Gastroesophageal sphincter (tissue), 4 donors: Measurements from ENCODE around the gene LZIC. TPM values are rescaled to one million over a fixed set of nuclear protein-coding genes. Genes with fewer than 3 reads are reported as not detected.
A peak's percentile ranks its signal among the peaks of the same experiment; 100 is the strongest.

Source experiments
- ATAC-seq: fragments of 150-250 bp; one replicate; pipeline ENCODE4 v1.9.1; 2016; ENCODE audit warnings: mild to moderate bottlenecking, moderate library complexity
- H3K27ac ChIP-seq, 4 donors: fragments of 200-600 bp; sonication (generic) in 3 of 4; 1 replicate in 3 of 4; 2 replicates in 1 of 4; pipeline ENCODE4 v1.5.1; 2016 to 2019
- H3K27me3 ChIP-seq: fragments of 200-600 bp; sonication (generic); one replicate; pipeline ENCODE4 v1.5.1; 2019
- H3K36me3 ChIP-seq, 2 donors: fragments of 200-600 bp; sonication (generic); one replicate each; pipeline ENCODE4 v1.5.1; 2019; ENCODE audit warnings: control low read depth in 1 of 2
- H3K4me1 ChIP-seq, 3 donors: fragments of 200-600 bp; sonication (generic); 1 replicate in 2 of 3; 2 replicates in 1 of 3; pipeline ENCODE4 v1.5.1; 2016 to 2019; ENCODE audit warnings: control low read depth in 2 of 3
- H3K4me3 ChIP-seq, 2 donors: fragments of 200-600 bp; sonication (generic); one replicate each; pipeline ENCODE4 v1.5.1; 2019; ENCODE audit warnings: mild to moderate bottlenecking in 1 of 2, moderate library complexity in 1 of 2
- H3K9me3 ChIP-seq, 3 donors: fragments of 200-600 bp; sonication (generic); one replicate each; pipeline ENCODE4 v1.5.1; 2017 to 2019; ENCODE audit warnings: control low read depth in 2 of 3
- CTCF ChIP-seq, 4 experiments: fragments of 200-600 bp in 2 of 4; fragments of 450-650 bp in 2 of 4; sonication (generic) in 1 of 4; IDR thresholded peaks; one replicate each; pipeline ENCODE4 v1.5.1; 2017 to 2019; ENCODE audit warnings: antibody characterized with exemption in 4 of 4, mild to moderate bottlenecking in 2 of 4, moderate library complexity in 2 of 4
- EP300 ChIP-seq: sonication (generic); formaldehyde crosslinking; IDR thresholded peaks from one replicate; pipeline ENCODE4 v1.6.1; 2017; ENCODE audit warnings: antibody characterized with exemption, mild to moderate bottlenecking
- POLR2A ChIP-seq, 2 donors: fragments of 450-650 bp; IDR thresholded peaks; one replicate each; pipeline ENCODE4 v1.6.1; 2017; ENCODE audit warnings: antibody characterized with exemption in 2 of 2, mild to moderate bottlenecking in 2 of 2, moderate library complexity in 1 of 2
- POLR2AphosphoS5 ChIP-seq: sonication (generic); formaldehyde crosslinking; IDR thresholded peaks from one replicate; pipeline ENCODE4 v1.6.1; 2017; ENCODE audit warnings: antibody characterized with exemption
- whole genome bisulfite sequencing, 2 donors: methylation state at CpG; one replicate each; pipeline ENCODE4 v1.1.5; 2018; ENCODE audit warnings: low coverage in 1 of 2; 5-methylcytosine and 5-hydroxymethylcytosine counted together
- total RNA-seq, 4 donors: library from RNA; depleted of rRNA; stranded (reverse); fragments of >200 nt; gene quantifications; one replicate each; pipeline ENCODE4 v1.1.0, GENCODE V29; 2016

LZIC gene
- total RNA-seq, 4 donors from 2014 or later: 26.0 to 45.1 (median 38.4) TPM

GRCh38 chr1:9957726-9958125, 14.5 kb upstream of the LZIC start:
- Histone ChIP-seq H3K27me3 (no peaks in the 10 kb centered on the region), H3K4me1 (no peaks in the 10 kb centered on the region), H3K9me3 (no peaks in the 10 kb centered on the region), H3K27ac (no peak overlapping the region), H3K36me3 (no peaks in the 10 kb centered on the region), H3K4me3 (no peak overlapping the region)
- ATAC-seq: no peak
- no peak for TF ChIP-seq CTCF (IDR thresholded peaks at IDR 0.05)
- no peak for TF ChIP-seq POLR2A (IDR thresholded peaks at IDR 0.05)
- no peak for TF ChIP-seq POLR2AphosphoS5
- no peak for TF ChIP-seq EP300
- whole genome bisulfite sequencing, 2 donors: 88 to 89% methylated on average over 6 to 8 of the region's 8 CpGs

- no peak for TF ChIP-seq EP300
- TF ChIP-seq POLR2A (IDR thresholded peaks at IDR 0.05): no peak
- TF ChIP-seq CTCF (IDR thresholded peaks at IDR 0.05): no peak
- TF ChIP-seq POLR2AphosphoS5: no peak
- ATAC-seq: no peak
- no peaks in the 10 kb centered on the region for H3K9me3 ChIP-seq
- H3K4me1 ChIP-seq: peaks cover 0 to 46% (median 12%) of the 10 kb centered on the region in 3 donors
- H3K4me3 ChIP-seq: no peak overlapping the region
- 94 to 100% methylated on average over 2 of the region's 2 CpGs for WGBS, 2 donors
- no peak overlapping the region for H3K27ac ChIP-seq
- no peaks in the 10 kb centered on the region for H3K27me3 ChIP-seq
- peaks cover 0 to 11% of the 10 kb centered on the region in 2 donors for H3K36me3 ChIP-seq
Observed at GRCh38 chr1:9946315-9946714, 3.1 kb upstream of the LZIC start.

- Histone ChIP-seq H3K4me3 (peak overlapping the region; percentile 54 to 70), H3K36me3 (peaks cover 0 to 35% of the 10 kb centered on the region in 2 donors), H3K27me3 (no peaks in the 10 kb centered on the region), H3K27ac (peak overlapping the region; percentile 76 to 92 (median 84)), H3K9me3 (no peaks in the 10 kb centered on the region), H3K4me1 (peaks cover 0 to 37% (median 10%) of the 10 kb centered on the region in 3 donors)
- no peak for ATAC-seq
- 0 to 1% methylated on average over 14 of the region's 14 CpGs for WGBS, 2 donors
- TF ChIP-seq POLR2A (IDR thresholded peaks at IDR 0.05) (no peak), CTCF (IDR thresholded peaks at IDR 0.05) (peak in 3 of 4 experiments; percentile 49 to 52 (median 52))
Observed at GRCh38 chr1:9942399-9942938, 722 bp downstream of the LZIC start.

DNA sequence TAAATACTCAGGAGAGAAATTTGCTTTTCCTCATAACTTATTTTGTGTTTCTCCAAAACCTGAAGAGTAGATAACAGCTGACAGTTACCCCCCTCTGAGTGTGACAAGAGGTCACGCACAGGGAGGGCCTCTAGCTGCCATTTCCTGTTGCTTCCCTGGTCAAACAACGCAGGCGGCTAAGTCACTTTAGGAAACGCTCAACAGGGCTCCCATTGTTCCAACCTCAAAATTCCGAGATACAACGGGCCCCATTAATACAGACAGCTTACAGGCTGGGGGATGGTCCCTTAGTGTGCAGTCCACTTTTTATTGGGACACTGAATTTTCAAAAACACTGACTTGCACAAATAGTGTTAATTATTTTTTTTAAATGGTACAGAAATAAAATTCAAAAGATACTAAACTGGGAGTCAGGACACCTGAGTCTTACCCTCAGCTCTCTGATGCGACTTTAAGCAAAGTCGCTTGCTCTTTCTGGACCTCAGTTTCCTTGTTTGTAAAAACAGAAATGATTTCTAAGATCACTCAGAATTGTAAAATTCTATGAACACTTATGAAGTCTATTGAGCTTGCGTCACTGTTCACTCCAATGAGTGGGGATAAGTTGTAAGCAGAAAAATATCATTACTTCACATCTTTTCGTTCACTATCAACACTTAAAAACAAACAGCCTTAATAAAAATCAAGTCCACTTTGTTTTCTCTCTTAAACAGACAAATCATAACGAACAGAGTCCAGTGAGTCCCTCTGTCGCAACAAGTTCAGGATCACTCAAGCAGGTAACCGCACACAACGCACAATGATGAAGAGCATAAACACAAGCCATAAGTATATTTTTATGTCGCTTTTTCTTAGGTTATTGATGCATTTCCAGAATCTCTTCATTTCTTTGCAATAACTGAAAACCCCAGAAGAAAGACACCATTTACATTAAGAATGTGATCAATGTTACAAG, 13.5 kb downstream of the LZIC start:
- WGBS, 2 donors: 70 to 84% methylated on average over 11 to 15 of the region's 15 CpGs
- ATAC-seq: no peak
- Histone ChIP-seq H3K9me3 (no peaks in the 10 kb centered on the region), H3K36me3 (peaks cover 0 to 72% of the 10 kb centered on the region in 2 donors), H3K4me1 (no peaks in the 10 kb centered on the region), H3K27ac (no peak overlapping the region), H3K4me3 (no peak overlapping the region), H3K27me3 (no peaks in the 10 kb centered on the region)
- TF ChIP-seq POLR2A (IDR thresholded peaks at IDR 0.05) (no peak), POLR2AphosphoS5 (no peak), CTCF (IDR thresholded peaks at IDR 0.05) (no peak), EP300 (no peak)
